IMR-90 (cell line): ENCODE measurements around the gene TBX15. TPM values are rescaled to one million over a fixed set of nuclear protein-coding genes. Genes with fewer than 3 reads are reported as not detected.

Experiments used
- ATAC-seq: fragments of 200-7000 bp; cut with Tn5 transposase; 2 replicates; pipeline ENCODE4 v1.9.1; 2020; ENCODE audit warnings: low read depth, mild to moderate bottlenecking, moderate library complexity
- BruUV-seq: library from RNA; stranded (reverse); fragments of 400-500 nt; replicated peaks from 2 replicates; lab custom pipeline; 2021; lab: Mats Ljungman, UMichigan
- CTCF ChIA-PET: fragments of 300-600 bp; formaldehyde crosslinking; extraction: SDS; loops from one replicate; lab custom pipeline; 2021; ENCODE audit warnings: antibody characterized with exemption; lab: Yijun Ruan, JAX
- POLR2A ChIA-PET: fragments of 300-600 bp; sonication (Branson Sonifier 250); formaldehyde crosslinking; loops from one replicate; lab custom pipeline; 2022; ENCODE audit warnings: antibody characterized with exemption; ENCODE audit not compliant: unreplicated experiment; lab: Charles Lee
- DNase-seq: peaks from one replicate; pipeline ENCODE4 v3.0.0; 2013
- H2AFZ ChIP-seq: replicated peaks from 2 replicates; pipeline ENCODE3; 2013; ENCODE audit warnings: low read length, mild to moderate bottlenecking; ENCODE audit not compliant: poor library complexity
- H2AK5ac ChIP-seq: 2 replicates; pipeline ENCODE4 v1.6.1; 2013; ENCODE audit warnings: low read depth, low read length, inconsistent platforms
- H2AK9ac ChIP-seq: replicated peaks from 2 replicates; pipeline ENCODE3; 2013; ENCODE audit warnings: mild to moderate bottlenecking, low read depth, low read length, moderate library complexity; ENCODE audit not compliant: poor library complexity
- H2BK120ac ChIP-seq: 2 replicates; pipeline ENCODE4 v1.6.1; 2013; ENCODE audit warnings: low read depth, low read length, inconsistent platforms
- H2BK15ac ChIP-seq: 3 replicates; pipeline ENCODE4 v1.6.1; 2013; ENCODE audit warnings: low read depth, low read length, inconsistent platforms
- H2BK20ac ChIP-seq: 2 replicates; pipeline ENCODE4 v1.6.1; 2013; ENCODE audit warnings: low read depth, mild to moderate bottlenecking, inconsistent platforms, low read length, moderate library complexity
- H2BK5ac ChIP-seq: 2 replicates; pipeline ENCODE4 v1.6.1; 2013; ENCODE audit warnings: mild to moderate bottlenecking, low read depth, low read length, inconsistent platforms; ENCODE audit not compliant: poor library complexity, severe bottlenecking
- H3K14ac ChIP-seq: replicated peaks from 2 replicates; pipeline ENCODE4 v1.6.1; 2013; ENCODE audit warnings: low read depth, low read length, inconsistent platforms
- H3K18ac ChIP-seq: 2 replicates; pipeline ENCODE4 v1.6.1; 2013; ENCODE audit warnings: low read depth, low read length, control low read depth
- H3K23ac ChIP-seq: 2 replicates; pipeline ENCODE4 v1.6.1; 2013; ENCODE audit warnings: low read depth, low read length, inconsistent platforms
- H3K27ac ChIP-seq: 2 replicates; pipeline ENCODE4 v1.5.1; 2013; ENCODE audit warnings: mild to moderate bottlenecking, control low read depth, low read length; ENCODE audit not compliant: insufficient read depth
- H3K27me3 ChIP-seq: 2 replicates; pipeline ENCODE4 v1.6.1; 2013; ENCODE audit warnings: low read length; ENCODE audit not compliant: control insufficient read depth, insufficient read depth
- H3K36me3 ChIP-seq: 2 replicates; pipeline ENCODE4 v1.6.1; 2013; ENCODE audit warnings: low read length, mixed read lengths; ENCODE audit not compliant: control insufficient read depth, insufficient read depth
- H3K4ac ChIP-seq: 2 replicates; pipeline ENCODE4 v1.6.1; 2013; ENCODE audit warnings: low read depth, low read length, inconsistent platforms
- H3K4me1 ChIP-seq: 2 replicates; pipeline ENCODE4 v1.6.1; 2013; ENCODE audit warnings: low read length, mixed read lengths; ENCODE audit not compliant: control insufficient read depth, insufficient read depth
- H3K4me2 ChIP-seq: 2 replicates; pipeline ENCODE4 v1.6.1; 2013; ENCODE audit warnings: low read depth, mild to moderate bottlenecking, control low read depth, low read length, moderate library complexity
- H3K4me3 ChIP-seq: 2 replicates; pipeline ENCODE4 v1.5.1; 2013; ENCODE audit warnings: low read depth, mild to moderate bottlenecking, control low read depth, low read length, moderate library complexity; ENCODE audit not compliant: insufficient read depth
- H3K56ac ChIP-seq: 2 replicates; pipeline ENCODE4 v1.6.1; 2013; ENCODE audit warnings: low read length, inconsistent platforms; ENCODE audit not compliant: insufficient read depth; ENCODE audit errors: extremely low read depth
- H3K79me1 ChIP-seq, 2 experiments: 2 replicates each; pipeline ENCODE4 v1.6.1; 2013; ENCODE audit warnings: low read length in 2 of 2, inconsistent platforms in 1 of 2, low read depth in 1 of 2
- H3K9ac ChIP-seq: 2 replicates; pipeline ENCODE4 v1.6.1; 2013; ENCODE audit warnings: low read depth, low read length, control low read depth
- H3K9me1 ChIP-seq: 2 replicates; pipeline ENCODE4 v1.6.1; 2013; ENCODE audit warnings: low read length, inconsistent platforms; ENCODE audit not compliant: insufficient read depth
- H3K9me3 ChIP-seq: 2 replicates; pipeline ENCODE4 v1.6.1; 2013; ENCODE audit warnings: low read length; ENCODE audit not compliant: control insufficient read depth, insufficient read depth
- H4K20me1 ChIP-seq: 2 replicates; pipeline ENCODE4 v1.6.1; 2013; ENCODE audit warnings: low read length, inconsistent platforms; ENCODE audit not compliant: insufficient read depth
- H4K5ac ChIP-seq: 2 replicates; pipeline ENCODE4 v1.6.1; 2013; ENCODE audit warnings: mild to moderate bottlenecking, low read depth, low read length, control low read depth
- H4K8ac ChIP-seq, 2 experiments: 2 replicates each; pipeline ENCODE4 v1.6.1; 2013; ENCODE audit warnings: low read depth in 2 of 2, low read length in 2 of 2, control low read depth in 1 of 2, inconsistent platforms in 1 of 2
- H4K91ac ChIP-seq: 2 replicates; pipeline ENCODE4 v1.6.1; 2013; ENCODE audit warnings: low read depth, low read length, inconsistent platforms; ENCODE audit not compliant: insufficient read depth
- BHLHE40 ChIP-seq: fragments of 150-350 bp; IDR thresholded peaks from 2 replicates; pipeline ENCODE4 v1.6.1; 2016; ENCODE audit warnings: mild to moderate bottlenecking, low read depth, low read length
- CEBPB ChIP-seq: IDR thresholded peaks from 2 replicates; pipeline ENCODE4 v1.6.1; 2012; ENCODE audit warnings: low read depth, low read length, improper control_type of control experiment
- CHD1 ChIP-seq: IDR thresholded peaks from 2 replicates; pipeline ENCODE4 v1.6.1; 2012; ENCODE audit warnings: low read depth, low read length, improper control_type of control experiment
- ELK1 ChIP-seq: fragments of 150-350 bp; IDR thresholded peaks from 2 replicates; pipeline ENCODE4 v1.6.1; 2016; ENCODE audit warnings: low read depth, mild to moderate bottlenecking, low read length, moderate library complexity, borderline replicate concordance
- FOS ChIP-seq: fragments of 150-350 bp; IDR thresholded peaks from 2 replicates; pipeline ENCODE4 v1.6.1; 2016; ENCODE audit warnings: low read depth, low read length
- MAFK ChIP-seq: IDR thresholded peaks from 2 replicates; pipeline ENCODE4 v1.6.1; 2012; ENCODE audit warnings: low read depth, low read length, improper control_type of control experiment
- MAZ ChIP-seq: IDR thresholded peaks from 2 replicates; pipeline ENCODE4 v1.6.1; 2012; ENCODE audit warnings: low read depth, mild to moderate bottlenecking, low read length, improper control_type of control experiment, moderate library complexity, borderline replicate concordance
- NFE2L2 ChIP-seq: fragments of 150-350 bp; IDR thresholded peaks from 2 replicates; pipeline ENCODE4 v1.6.1; 2016; ENCODE audit warnings: low read depth, mild to moderate bottlenecking, low read length
- POLR2A ChIP-seq: IDR thresholded peaks from 2 replicates; pipeline ENCODE4 v1.6.1; 2012; ENCODE audit warnings: mild to moderate bottlenecking, low read depth, low read length
- RAD21 ChIP-seq: IDR thresholded peaks from 2 replicates; pipeline ENCODE4 v1.6.1; 2012; ENCODE audit warnings: low read length, improper control_type of control experiment
- RCOR1 ChIP-seq: IDR thresholded peaks from 2 replicates; pipeline ENCODE4 v1.6.1; 2012; ENCODE audit warnings: mild to moderate bottlenecking, low read length, improper control_type of control experiment; ENCODE audit not compliant: insufficient replicate concordance
- RFX5 ChIP-seq: IDR thresholded peaks from 2 replicates; pipeline ENCODE4 v1.8.0; 2012; ENCODE audit warnings: low read depth, mild to moderate bottlenecking, low read length, moderate library complexity
- SMC3 ChIP-seq: fragments of 150-350 bp; IDR thresholded peaks from 2 replicates; pipeline ENCODE4 v1.6.1; 2016; ENCODE audit warnings: low read depth, mild to moderate bottlenecking, antibody characterized with exemption, low read length, moderate library complexity
- WGBS, 2 experiments: methylation state at CpG; one replicate each; pipeline versions ENCODE4 v1.1.5 to v1.1.7; 2013; ENCODE audit warnings: missing lambda C conversion rate in 2 of 2; ENCODE audit not compliant: insufficient read length in 1 of 2; ENCODE audit errors: extremely low coverage in 2 of 2; 5-methylcytosine and 5-hydroxymethylcytosine counted together
- dilution Hi-C: fragments of 300-500 bp; cut with HindIII; formaldehyde crosslinking; loops from one replicate; pipeline ENCODE4 v1.14.3; 2018; ENCODE audit warnings: low sequenced_read_pairs; ENCODE audit not compliant: unreplicated experiment
- in situ Hi-C: fragments of 300-500 bp; cut with MboI; formaldehyde crosslinking; loops from 3 replicates; pipeline ENCODE4 v1.14.3; 2019; ENCODE audit warnings: low sequenced_read_pairs, inconsistent platforms, mixed read lengths
- intact Hi-C: fragments of 100-400 bp; cut with micrococcal nuclease; formaldehyde crosslinking; loops from 2 replicates; pipeline ENCODE4 v1.10.0; 2022
- polyA plus RNA-seq, 3 experiments: library from polyadenylated mRNA; depleted of rRNA; stranded (reverse); fragments of >200 nt; gene quantifications; 2 replicates each; pipeline ENCODE4 v1.2.3, GENCODE V29; 2012; ENCODE audit warnings: low replicate concordance in 1 of 3
- total RNA-seq: library from RNA; depleted of rRNA; stranded (reverse); fragments of >200 nt; gene quantifications from 2 replicates; pipeline ENCODE4 v1.2.3, GENCODE V29; 2012
- TF ChIP-seq, protein P1 (sequence below): conservative IDR thresholded peaks from 2 replicates; pipeline ENCODE4 v1.5.1; 2012; ENCODE audit warnings: mild to moderate bottlenecking, low read depth, low read length, improper control_type of control experiment
- TF ChIP-seq, protein P2 (sequence below): fragments of 150-350 bp; IDR thresholded peaks from 2 replicates; pipeline ENCODE4 v1.6.1; 2017; ENCODE audit warnings: mild to moderate bottlenecking, antibody characterized with exemption, low read length, low read depth

TBX15 gene
- total and polyA plus RNA-seq, 2 of the 4 experiments (the other 2 are of a cell fraction): not detected

GRCh38 chr1:118979754-118980575 lies 8.2 kb downstream of the TBX15 start:
- intact Hi-C loops (no loop called here), in situ Hi-C loops (loop anchor here (10.0 kb wide), 1 partner anchor 825 kb away; no protein-coding TSS in a partner anchor), dilution Hi-C loops (no loop called here)
- Histone ChIP-seq H2BK20ac (no peak overlapping the region), H3K14ac (no peak overlapping the region), H3K23ac (no peak overlapping the region), H4K8ac (no peak overlapping the region), H3K9me3 (peaks cover 15% of the 10 kb centered on the region), H3K4me1 (peaks cover 2% of the 10 kb centered on the region; the same call in 1 of the 2 replicates), H4K5ac (no peak overlapping the region), H3K56ac (no peak overlapping the region), H2BK120ac (no peak overlapping the region), H2BK5ac (no peak overlapping the region), H3K27me3 (peaks cover 83% of the 10 kb centered on the region), H3K79me1 (no peaks in the 10 kb centered on the region), H3K9ac (no peak overlapping the region), H3K4me3 (no peak overlapping the region; the same call in 1 of the 2 replicates), H2AK9ac (no peak overlapping the region), H4K91ac (no peak overlapping the region), H3K4me2 (peak overlapping the region; percentile 89), H3K9me1 (no peaks in the 10 kb centered on the region), H2BK15ac (no peak overlapping the region), H3K36me3 (no peaks in the 10 kb centered on the region), H4K20me1 (no peaks in the 10 kb centered on the region), H2AK5ac (no peak overlapping the region), H3K4ac (no peak overlapping the region), H2AFZ (peak overlapping the region; percentile 17), H3K27ac (no peak overlapping the region), H3K18ac (no peak overlapping the region)
- DNase-seq: no peak
- CTCF ChIA-PET: no interaction called here
- no peak for ATAC-seq
- BruUV-seq: no TSS peak
- POLR2A ChIA-PET: no interaction called here
- WGBS, 2 experiments: 4% methylated on average over 39 of the region's 59 CpGs; no CpG with 5 or more reads in 1 of the 2 experiments
- no peak for TF ChIP-seq RFX5
- TF ChIP-seq FOS: no peak
- TF ChIP-seq SMC3: no peak
- no peak for TF ChIP-seq RAD21
- TF ChIP-seq RCOR1: no peak
- TF ChIP-seq, protein P1, sequence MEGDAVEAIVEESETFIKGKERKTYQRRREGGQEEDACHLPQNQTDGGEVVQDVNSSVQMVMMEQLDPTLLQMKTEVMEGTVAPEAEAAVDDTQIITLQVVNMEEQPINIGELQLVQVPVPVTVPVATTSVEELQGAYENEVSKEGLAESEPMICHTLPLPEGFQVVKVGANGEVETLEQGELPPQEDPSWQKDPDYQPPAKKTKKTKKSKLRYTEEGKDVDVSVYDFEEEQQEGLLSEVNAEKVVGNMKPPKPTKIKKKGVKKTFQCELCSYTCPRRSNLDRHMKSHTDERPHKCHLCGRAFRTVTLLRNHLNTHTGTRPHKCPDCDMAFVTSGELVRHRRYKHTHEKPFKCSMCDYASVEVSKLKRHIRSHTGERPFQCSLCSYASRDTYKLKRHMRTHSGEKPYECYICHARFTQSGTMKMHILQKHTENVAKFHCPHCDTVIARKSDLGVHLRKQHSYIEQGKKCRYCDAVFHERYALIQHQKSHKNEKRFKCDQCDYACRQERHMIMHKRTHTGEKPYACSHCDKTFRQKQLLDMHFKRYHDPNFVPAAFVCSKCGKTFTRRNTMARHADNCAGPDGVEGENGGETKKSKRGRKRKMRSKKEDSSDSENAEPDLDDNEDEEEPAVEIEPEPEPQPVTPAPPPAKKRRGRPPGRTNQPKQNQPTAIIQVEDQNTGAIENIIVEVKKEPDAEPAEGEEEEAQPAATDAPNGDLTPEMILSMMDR: no peak
- TF ChIP-seq MAZ: no peak
- no peak for TF ChIP-seq MAFK
- no peak for TF ChIP-seq POLR2A
- no peak for TF ChIP-seq BHLHE40
- TF ChIP-seq CEBPB: no peak
- no peak for TF ChIP-seq CHD1
- no peak for TF ChIP-seq NFE2L2
- TF ChIP-seq, protein P2, sequence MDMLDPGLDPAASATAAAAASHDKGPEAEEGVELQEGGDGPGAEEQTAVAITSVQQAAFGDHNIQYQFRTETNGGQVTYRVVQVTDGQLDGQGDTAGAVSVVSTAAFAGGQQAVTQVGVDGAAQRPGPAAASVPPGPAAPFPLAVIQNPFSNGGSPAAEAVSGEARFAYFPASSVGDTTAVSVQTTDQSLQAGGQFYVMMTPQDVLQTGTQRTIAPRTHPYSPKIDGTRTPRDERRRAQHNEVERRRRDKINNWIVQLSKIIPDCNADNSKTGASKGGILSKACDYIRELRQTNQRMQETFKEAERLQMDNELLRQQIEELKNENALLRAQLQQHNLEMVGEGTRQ: no peak
- no peak for TF ChIP-seq ELK1
